8988T (cell line): ENCODE data around the gene GABRB2.
"Not testable (repeated sequence)": the region's sequence is repeated elsewhere in the genome, so short reads cannot be mapped to it uniquely, and the experiment has no call there.

Experiments used
- DNase-seq: peaks from one replicate; pipeline ENCODE4 v3.0.0; 2011

Gene GABRB2

GRCh38 chr5:161385027-161385426 lies 161.5 kb downstream of the GABRB2 start:
- no peak for DNase-seq

- no peak for DNase-seq
Measured at GRCh38 chr5:161382685-161383084, 163.8 kb downstream of the GABRB2 start.

- DNase-seq, result no peak
Measured at GRCh38 chr5:161380486-161380885, 166.0 kb downstream of the GABRB2 start.

GRCh38 chr5:161378701-161379100 lies 167.8 kb downstream of the GABRB2 start:
- no peak for DNase-seq

- DNase-seq, result no peak
Measured at GRCh38 chr5:161376034-161376433, 170.5 kb downstream of the GABRB2 start.

- DNase-seq, result no peak
Measured at GRCh38 chr5:161373345-161373707, 173.2 kb downstream of the GABRB2 start.

GRCh38 chr5:161372682-161373344 lies 173.7 kb downstream of the GABRB2 start:
- no peak for DNase-seq

GRCh38 chr5:161369022-161369421 lies 177.5 kb downstream of the GABRB2 start:
- no peak for DNase-seq

- no peak for DNase-seq
Measured at GRCh38 chr5:161358446-161358845, 188.1 kb downstream of the GABRB2 start.

GRCh38 chr5:161344234-161344633 lies 202.3 kb downstream of the GABRB2 start:
- no peak for DNase-seq

GRCh38 chr5:161342886-161343285 lies 203.6 kb downstream of the GABRB2 start:
- no peak for DNase-seq

GRCh38 chr5:161340012-161340411 lies 206.5 kb downstream of the GABRB2 start:
- DNase-seq, result no peak

GRCh38 chr5:161333194-161333880 lies 213.2 kb downstream of the GABRB2 start:
- DNase-seq, result no peak

- no peak for DNase-seq
Measured at GRCh38 chr5:161332343-161332742, 214.2 kb downstream of the GABRB2 start.

- DNase-seq, result no peak
Measured at GRCh38 chr5:161314033-161314432, 232.5 kb downstream of the GABRB2 start.

GRCh38 chr5:161312882-161313281 lies 233.6 kb downstream of the GABRB2 start:
- DNase-seq, result no peak

- DNase-seq, result no peak
Measured at GRCh38 chr5:161311965-161312364, 234.6 kb downstream of the GABRB2 start.

- DNase-seq, result no peak
Measured at GRCh38 chr5:161311146-161311708, 235.3 kb downstream of the GABRB2 start.

GRCh38 chr5:161306351-161306995 lies 240.1 kb downstream of the GABRB2 start:
- no peak for DNase-seq

GRCh38 chr5:161305601-161306000 lies 240.9 kb downstream of the GABRB2 start:
- DNase-seq, result no peak

- no peak for DNase-seq
Measured at GRCh38 chr5:161302559-161302958, 244.0 kb downstream of the GABRB2 start.

- no peak for DNase-seq
Measured at GRCh38 chr5:161301586-161301985, 244.9 kb downstream of the GABRB2 start.

- DNase-seq, result no peak
Measured at GRCh38 chr5:161299053-161299452, 247.5 kb downstream of the GABRB2 start.

- DNase-seq, result not testable (repeated sequence)
Measured at GRCh38 chr5:161297388-161297787, 249.1 kb downstream of the GABRB2 start.
